ENCODE results near the gene PLEKHG5. TPM values are rescaled to one million over a fixed set of nuclear protein-coding genes. Genes with fewer than 3 reads are reported as not detected.
A peak's percentile ranks its signal among the peaks of the same experiment; 100 is the strongest.

PLEKHG5 gene
- total RNA-seq, 1 donor from 2014 or later: 17.2 TPM

- intact Hi-C loops (cut with DNase I): no loop called here
- no peak overlapping the region for H3K27ac ChIP-seq
Measured at GRCh38 chr1:6500544-6501278, 9.2 kb upstream of the PLEKHG5 start.

GRCh38 chr1:6499296-6499695, 7.8 kb upstream of the PLEKHG5 start:
- TF ChIP-seq CTCF (IDR thresholded peaks at IDR 0.05) (no peak), POLR2AphosphoS5 (IDR thresholded peaks at IDR 0.05; ENCODE audit: insufficient read depth in 1 of 2, low read depth in 1 of 2) (no peak), POLR2A (IDR thresholded peaks at IDR 0.05) (no peak)
- no peak overlapping the region for H3K27ac ChIP-seq
- intact Hi-C loops (cut with DNase I): no loop called here
- no peak for DNase-seq (ENCODE audit: extremely low spot score in 2 of 2)
- no peaks in the 10 kb centered on the region for H3K9me3 ChIP-seq
- no peaks in the 10 kb centered on the region for H3K27me3 ChIP-seq
- H3K36me3 ChIP-seq: no peaks in the 10 kb centered on the region
- no peak overlapping the region for H3K4me3 ChIP-seq
- H3K4me1 ChIP-seq: peaks cover 26% of the 10 kb centered on the region

More at GRCh38 chr1:6500544-6501278, 9.2 kb upstream of the PLEKHG5 start:
- Histone ChIP-seq H3K36me3 (no peaks in the 10 kb centered on the region), H3K9me3 (no peaks in the 10 kb centered on the region), H3K4me3 (no peak overlapping the region), H3K4me1 (peaks cover 26% of the 10 kb centered on the region), H3K27me3 (no peaks in the 10 kb centered on the region)
- TF ChIP-seq POLR2AphosphoS5 (IDR thresholded peaks at IDR 0.05; ENCODE audit: insufficient read depth in 1 of 2, low read depth in 1 of 2): no peak
- TF ChIP-seq CTCF (IDR thresholded peaks at IDR 0.05): no peak
- no peak for TF ChIP-seq POLR2A (IDR thresholded peaks at IDR 0.05)
- no peak for DNase-seq (ENCODE audit: extremely low spot score in 2 of 2)

GRCh38 chr1:6498576-6499111, 7.2 kb upstream of the PLEKHG5 start:
- no peaks in the 10 kb centered on the region for H3K36me3 ChIP-seq
- no peaks in the 10 kb centered on the region for H3K9me3 ChIP-seq
- no peak overlapping the region for H3K4me3 ChIP-seq
- TF ChIP-seq POLR2A (IDR thresholded peaks at IDR 0.05) (no peak), POLR2AphosphoS5 (IDR thresholded peaks at IDR 0.05; ENCODE audit: insufficient read depth in 1 of 2, low read depth in 1 of 2) (no peak), CTCF (IDR thresholded peaks at IDR 0.05) (no peak)
- intact Hi-C loops (cut with DNase I): no loop called here
- DNase-seq (ENCODE audit: extremely low spot score in 2 of 2): no peak
- H3K27me3 ChIP-seq: no peaks in the 10 kb centered on the region
- H3K27ac ChIP-seq: no peak overlapping the region
- H3K4me1 ChIP-seq: peaks cover 26% of the 10 kb centered on the region

- intact Hi-C loops (cut with DNase I): no loop called here
- TF ChIP-seq CTCF (IDR thresholded peaks at IDR 0.05) (no peak), POLR2A (IDR thresholded peaks at IDR 0.05) (no peak), POLR2AphosphoS5 (IDR thresholded peaks at IDR 0.05; ENCODE audit: insufficient read depth in 1 of 2, low read depth in 1 of 2) (no peak)
- H3K27me3 ChIP-seq: no peaks in the 10 kb centered on the region
- peaks cover 26% of the 10 kb centered on the region for H3K4me1 ChIP-seq
- H3K27ac ChIP-seq: no peak overlapping the region
- no peaks in the 10 kb centered on the region for H3K36me3 ChIP-seq
- no peaks in the 10 kb centered on the region for H3K9me3 ChIP-seq
- no peak for DNase-seq (ENCODE audit: extremely low spot score in 2 of 2)
- H3K4me3 ChIP-seq: peak overlapping the region; percentile 53 to 83
Measured at GRCh38 chr1:6497867-6498575, 6.6 kb upstream of the PLEKHG5 start.

All from vagina (tissue), 2 donors.